ENCODE measurements around the gene ZNF142.

GRCh38 chr2:218701806-218702205 is 42.4 kb upstream of the ZNF142 start:
- TF ChIP-seq, protein P1, sequence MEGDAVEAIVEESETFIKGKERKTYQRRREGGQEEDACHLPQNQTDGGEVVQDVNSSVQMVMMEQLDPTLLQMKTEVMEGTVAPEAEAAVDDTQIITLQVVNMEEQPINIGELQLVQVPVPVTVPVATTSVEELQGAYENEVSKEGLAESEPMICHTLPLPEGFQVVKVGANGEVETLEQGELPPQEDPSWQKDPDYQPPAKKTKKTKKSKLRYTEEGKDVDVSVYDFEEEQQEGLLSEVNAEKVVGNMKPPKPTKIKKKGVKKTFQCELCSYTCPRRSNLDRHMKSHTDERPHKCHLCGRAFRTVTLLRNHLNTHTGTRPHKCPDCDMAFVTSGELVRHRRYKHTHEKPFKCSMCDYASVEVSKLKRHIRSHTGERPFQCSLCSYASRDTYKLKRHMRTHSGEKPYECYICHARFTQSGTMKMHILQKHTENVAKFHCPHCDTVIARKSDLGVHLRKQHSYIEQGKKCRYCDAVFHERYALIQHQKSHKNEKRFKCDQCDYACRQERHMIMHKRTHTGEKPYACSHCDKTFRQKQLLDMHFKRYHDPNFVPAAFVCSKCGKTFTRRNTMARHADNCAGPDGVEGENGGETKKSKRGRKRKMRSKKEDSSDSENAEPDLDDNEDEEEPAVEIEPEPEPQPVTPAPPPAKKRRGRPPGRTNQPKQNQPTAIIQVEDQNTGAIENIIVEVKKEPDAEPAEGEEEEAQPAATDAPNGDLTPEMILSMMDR (conservative IDR thresholded peaks at IDR 0.05 in 1 of 2, IDR thresholded peaks at IDR 0.05 in 1 of 2; ENCODE audit: low read depth in 1 of 2, low read length in 2 of 2): no peak
- no peak for TF ChIP-seq EZH2 (IDR thresholded peaks at IDR 0.05; ENCODE audit: low read length, missing control alignments)

Measured in fibroblast of lung (primary cell).